GM23248 (cell line): Measurements from ENCODE around the gene CLEC18A.

Experiments
- EZH2 ChIP-seq: fragments of 200-600 bp; sonication (generic); IDR thresholded peaks from 2 replicates; pipeline ENCODE4 v1.6.1; 2018; ENCODE audit warnings: antibody characterized with exemption, mild to moderate bottlenecking; ENCODE audit not compliant: insufficient read depth, poor library complexity, severe bottlenecking
- EZH2phosphoT487 ChIP-seq: fragments of 200-600 bp; sonication (generic); IDR thresholded peaks from 2 replicates; pipeline ENCODE4 v1.6.1; 2018; ENCODE audit warnings: antibody characterized with exemption, moderate library complexity, mild to moderate bottlenecking, low read depth; ENCODE audit not compliant: insufficient read depth

DNA sequence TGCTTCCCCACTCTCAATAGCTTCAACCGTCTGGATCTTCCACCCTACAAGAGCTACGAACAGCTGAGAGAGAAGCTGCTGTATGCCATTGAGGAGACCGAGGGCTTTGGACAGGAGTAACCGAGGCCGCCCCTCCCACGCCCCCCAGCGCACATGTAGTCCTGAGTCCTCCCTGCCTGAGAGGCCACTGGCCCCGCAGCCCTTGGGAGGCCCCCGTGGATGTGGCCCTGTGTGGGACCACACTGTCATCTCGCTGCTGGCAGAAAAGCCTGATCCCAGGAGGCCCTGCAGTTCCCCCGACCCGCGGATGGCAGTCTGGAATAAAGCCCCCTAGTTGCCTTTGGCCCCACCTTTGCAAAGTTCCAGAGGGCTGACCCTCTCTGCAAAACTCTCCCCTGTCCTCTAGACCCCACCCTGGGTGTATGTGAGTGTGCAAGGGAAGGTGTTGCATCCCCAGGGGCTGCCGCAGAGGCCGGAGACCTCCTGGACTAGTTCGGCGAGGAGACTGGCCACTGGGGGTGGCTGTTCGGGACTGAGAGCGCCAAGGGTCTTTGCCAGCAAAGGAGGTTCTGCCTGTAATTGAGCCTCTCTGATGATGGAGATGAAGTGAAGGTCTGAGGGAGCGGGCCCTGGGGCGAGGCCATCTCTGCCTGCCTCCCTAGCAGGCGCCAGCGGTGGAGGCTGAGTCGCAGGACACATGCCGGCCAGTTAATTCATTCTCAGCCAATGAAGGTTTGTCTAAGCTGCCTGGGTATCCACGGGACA lies 11.1 kb upstream of the CLEC18A start:
- TF ChIP-seq EZH2 (no peak), EZH2phosphoT487 (no peak)
